Activated naive CD8-positive, alpha-beta T cell (primary cell): Measurements from ENCODE around the gene CD27.
"Not testable (repeated sequence)": the region's sequence is repeated elsewhere in the genome, so short reads cannot be mapped to it uniquely, and the experiment has no call there.

Experiments used
- H3K27ac Mint-ChIP-seq: one replicate; pipeline ENCODE4 v1.8.0; 2021; ENCODE audit warnings: mixed read lengths
- H3K27me3 Mint-ChIP-seq: one replicate; pipeline ENCODE4 v1.8.0; 2021; ENCODE audit warnings: mixed read lengths
- H3K36me3 Mint-ChIP-seq: one replicate; pipeline ENCODE4 v1.8.0; 2021; ENCODE audit warnings: mixed read lengths
- H3K4me1 Mint-ChIP-seq: one replicate; pipeline ENCODE4 v1.8.0; 2021; ENCODE audit warnings: low read depth, mixed read lengths
- H3K4me3 Mint-ChIP-seq: one replicate; pipeline ENCODE4 v1.8.0; 2021; ENCODE audit warnings: mild to moderate bottlenecking, mixed read lengths
- H3K9me3 Mint-ChIP-seq: one replicate; pipeline ENCODE4 v1.8.0; 2021; ENCODE audit warnings: low read depth, mixed read lengths

CD27 gene

DNA sequence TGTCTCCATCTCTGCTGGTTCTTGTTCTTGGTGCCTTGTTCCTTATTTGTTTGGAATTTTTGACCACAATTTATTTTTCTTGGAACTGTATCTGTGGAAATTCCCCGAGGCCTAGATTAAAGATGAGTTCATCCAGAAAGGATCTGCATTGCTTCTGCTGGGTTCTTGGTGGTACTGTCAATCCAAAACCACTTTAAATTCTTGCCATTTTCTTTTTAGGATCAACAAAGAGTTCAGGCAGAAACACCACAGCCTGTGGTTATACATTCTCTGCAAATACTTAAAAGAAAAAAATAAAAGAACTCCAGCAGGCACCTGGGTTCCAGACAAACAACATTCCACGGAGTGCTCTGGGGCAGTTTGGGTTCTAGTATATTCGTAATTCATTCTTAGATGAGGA lies 31.7 kb downstream of the CD27 start:
- peaks cover 8% of the 10 kb centered on the region for H3K4me1 Mint-ChIP-seq
- H3K36me3 Mint-ChIP-seq: no peaks in the 10 kb centered on the region
- H3K27me3 Mint-ChIP-seq: no peaks in the 10 kb centered on the region
- H3K4me3 Mint-ChIP-seq: no peak overlapping the region
- no peaks in the 10 kb centered on the region for H3K9me3 Mint-ChIP-seq
- H3K27ac Mint-ChIP-seq: no peak overlapping the region

DNA sequence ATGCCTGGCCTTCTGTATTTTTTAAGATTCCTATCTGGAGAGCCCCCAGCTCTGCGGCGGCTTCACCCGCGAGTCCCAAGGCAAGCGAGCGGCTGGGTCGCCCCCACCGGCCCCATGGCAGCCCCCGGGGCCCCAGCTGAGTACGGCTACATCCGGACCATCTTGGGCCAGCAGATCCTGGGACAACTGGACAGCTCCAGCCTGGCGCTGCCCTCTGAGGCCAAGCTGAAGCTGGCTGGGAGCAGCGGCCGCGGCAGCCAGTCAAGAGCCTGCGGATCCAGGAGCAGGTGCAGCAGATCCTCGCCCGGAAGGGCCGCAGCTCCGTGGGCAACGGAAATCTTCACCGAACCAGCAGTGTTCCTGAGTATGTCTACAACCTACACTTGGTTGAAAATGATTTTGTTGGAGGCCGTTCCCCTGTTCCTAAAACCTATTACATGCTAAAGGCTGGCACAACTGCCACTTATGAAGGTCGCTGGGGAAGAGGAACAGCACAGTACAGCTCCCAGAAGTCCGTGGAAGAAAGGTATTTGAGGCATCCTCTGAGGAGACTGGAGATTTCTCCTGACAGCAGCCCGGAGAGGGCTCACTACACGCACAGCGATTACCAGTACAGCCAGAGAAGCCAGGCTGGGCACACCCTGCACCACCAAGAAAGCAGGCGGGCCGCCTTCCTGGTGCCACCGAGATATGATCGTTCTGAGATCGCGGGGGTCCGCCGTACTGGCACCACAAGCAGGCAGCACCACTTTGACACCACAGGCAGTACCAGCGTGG lies 33.0 kb downstream of the CD27 start:
- H3K4me1 Mint-ChIP-seq, H3K4me3 Mint-ChIP-seq, H3K9me3 Mint-ChIP-seq, H3K36me3 Mint-ChIP-seq, H3K27ac Mint-ChIP-seq, H3K27me3 Mint-ChIP-seq: not testable (repeated sequence)

DNA sequence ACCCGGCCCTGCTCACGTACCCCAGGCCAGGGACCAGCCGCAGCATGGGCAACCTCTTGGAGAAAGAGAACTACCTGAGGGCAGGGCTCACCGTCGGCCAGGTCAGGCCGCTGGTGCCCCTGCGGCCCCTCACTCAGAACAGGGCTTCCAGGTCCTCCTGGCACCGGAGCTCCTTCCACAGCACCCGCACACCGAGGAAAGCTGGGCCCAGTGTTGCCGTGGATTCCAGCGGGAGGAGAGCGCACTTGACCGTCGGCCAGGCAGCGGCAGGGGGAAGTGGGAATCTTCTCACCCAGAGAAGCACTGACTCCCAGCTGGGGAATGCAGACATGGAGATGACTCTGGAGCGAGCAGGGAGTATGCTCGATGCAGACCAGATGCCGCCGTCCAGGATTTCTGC lies 33.7 kb downstream of the CD27 start:
- H3K36me3 Mint-ChIP-seq: no peaks in the 10 kb centered on the region
- H3K27me3 Mint-ChIP-seq: no peaks in the 10 kb centered on the region

DNA sequence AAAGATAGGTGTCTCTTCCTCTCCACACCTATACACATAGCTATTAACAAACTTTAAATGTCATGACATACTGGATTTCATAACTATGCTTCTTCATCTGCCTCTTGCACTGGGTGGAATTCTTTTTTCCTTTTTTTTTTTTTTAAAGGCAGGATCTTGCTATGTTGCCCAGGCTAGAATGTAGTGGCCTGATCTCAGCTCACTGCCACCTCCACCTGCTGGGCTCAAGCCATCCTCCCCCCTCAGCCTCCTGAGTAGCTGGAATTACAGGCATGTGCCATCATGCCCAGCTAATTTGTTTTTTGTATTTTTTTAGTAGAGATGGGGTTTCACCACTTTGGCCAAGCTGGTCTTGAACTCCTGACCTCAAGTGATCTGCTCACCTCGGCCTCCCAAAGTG lies 43.5 kb downstream of the CD27 start:
- Mint-ChIP-seq H3K4me3 (no peak overlapping the region), H3K4me1 (peaks cover 13% of the 10 kb centered on the region), H3K27me3 (no peaks in the 10 kb centered on the region), H3K9me3 (no peaks in the 10 kb centered on the region), H3K27ac (no peak overlapping the region), H3K36me3 (peaks cover 2% of the 10 kb centered on the region)

More for the DNA sequence above, 33.7 kb downstream of the CD27 start:
- H3K27ac Mint-ChIP-seq: no peak overlapping the region
- H3K4me1 Mint-ChIP-seq: no peaks in the 10 kb centered on the region
- no peaks in the 10 kb centered on the region for H3K9me3 Mint-ChIP-seq
- H3K4me3 Mint-ChIP-seq: no peak overlapping the region

DNA sequence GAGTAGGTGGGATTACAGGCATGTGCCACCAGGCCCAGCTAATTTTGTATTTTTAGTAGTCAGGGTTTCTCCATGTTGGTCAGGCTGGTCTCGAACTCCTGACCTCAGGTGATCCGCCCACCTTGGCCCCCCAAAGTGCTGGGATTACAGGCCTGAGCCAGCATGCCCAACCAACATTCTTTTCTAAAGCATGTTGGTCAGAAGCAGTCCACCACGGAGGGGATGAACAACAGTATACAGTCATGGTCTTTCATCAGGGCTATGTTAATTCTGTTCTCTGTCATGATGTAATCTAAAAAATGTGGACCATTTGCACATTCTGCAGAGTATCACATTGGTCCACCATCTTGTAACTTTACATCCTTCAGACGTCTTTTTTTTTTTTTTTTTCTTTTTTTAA lies 44.7 kb downstream of the CD27 start:
- Mint-ChIP-seq H3K9me3 (no peaks in the 10 kb centered on the region), H3K36me3 (peaks cover 2% of the 10 kb centered on the region), H3K4me1 (peaks cover 15% of the 10 kb centered on the region), H3K27ac (no peak overlapping the region), H3K27me3 (no peaks in the 10 kb centered on the region), H3K4me3 (no peak overlapping the region)

DNA sequence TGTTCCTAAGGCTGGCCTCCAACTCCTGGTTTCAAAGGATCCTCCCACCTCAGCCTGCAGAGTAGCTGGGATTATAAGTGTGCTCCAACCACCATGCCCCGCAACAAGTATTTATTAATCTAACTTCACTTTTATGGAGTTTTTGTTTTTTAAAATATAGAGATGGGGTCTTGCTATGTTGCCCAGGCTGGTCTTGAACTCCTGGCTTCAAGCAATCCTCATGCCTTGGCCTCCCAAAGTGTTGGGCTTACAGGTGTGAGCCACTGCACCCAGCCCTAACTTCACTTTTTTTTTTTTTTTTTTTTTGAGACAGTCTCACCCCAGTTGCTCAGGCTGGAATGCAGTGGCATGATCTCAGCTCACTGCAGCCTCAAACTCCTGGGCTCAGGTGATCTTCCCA lies 45.9 kb downstream of the CD27 start:
- H3K27me3 Mint-ChIP-seq, H3K4me3 Mint-ChIP-seq: not testable (repeated sequence)

DNA sequence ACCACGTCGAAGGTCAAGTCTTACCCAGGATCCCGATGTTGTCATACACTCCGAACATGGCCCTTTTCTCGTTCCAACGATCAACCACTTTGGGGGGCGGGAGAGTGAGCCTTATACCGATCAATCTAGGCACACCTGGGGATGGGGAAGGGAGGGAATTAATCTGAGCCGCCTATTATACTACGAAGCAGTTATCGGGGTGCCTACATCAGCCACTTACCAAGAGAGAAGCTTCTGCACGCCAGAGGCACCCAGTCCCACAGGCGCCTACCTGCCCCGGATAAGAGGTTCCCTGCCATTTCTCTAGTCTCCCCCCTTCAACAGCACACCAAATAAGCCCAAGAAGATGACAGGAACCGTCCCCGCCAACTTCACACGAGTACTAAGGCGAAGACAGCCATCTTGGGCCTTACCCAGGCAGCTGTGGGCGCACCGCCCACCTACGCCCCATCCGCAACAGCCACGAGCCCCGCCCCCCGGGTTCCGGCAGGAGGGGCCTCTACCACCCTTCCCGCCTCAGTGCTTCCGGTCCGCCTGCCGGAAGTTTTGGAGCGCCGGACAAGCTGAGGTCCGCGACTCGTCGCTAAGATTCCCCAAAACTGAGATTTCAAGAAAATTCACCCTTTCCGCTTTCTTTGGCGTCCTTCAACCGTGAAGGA lies 48.2 kb downstream of the CD27 start, which contains the start of gene MRPL51:
MRPL51 (minus strand) TSS at position 425 of the 659 bp plus-strand sequence; CDS start at position 299, 126 bp downstream.
- peaks cover 39% of the 10 kb centered on the region for H3K4me1 Mint-ChIP-seq

More for the DNA sequence above, 45.9 kb downstream of the CD27 start:
- H3K9me3 Mint-ChIP-seq, H3K36me3 Mint-ChIP-seq, H3K27ac Mint-ChIP-seq: not testable (repeated sequence)
- peaks cover 27% of the 10 kb centered on the region for H3K4me1 Mint-ChIP-seq

DNA sequence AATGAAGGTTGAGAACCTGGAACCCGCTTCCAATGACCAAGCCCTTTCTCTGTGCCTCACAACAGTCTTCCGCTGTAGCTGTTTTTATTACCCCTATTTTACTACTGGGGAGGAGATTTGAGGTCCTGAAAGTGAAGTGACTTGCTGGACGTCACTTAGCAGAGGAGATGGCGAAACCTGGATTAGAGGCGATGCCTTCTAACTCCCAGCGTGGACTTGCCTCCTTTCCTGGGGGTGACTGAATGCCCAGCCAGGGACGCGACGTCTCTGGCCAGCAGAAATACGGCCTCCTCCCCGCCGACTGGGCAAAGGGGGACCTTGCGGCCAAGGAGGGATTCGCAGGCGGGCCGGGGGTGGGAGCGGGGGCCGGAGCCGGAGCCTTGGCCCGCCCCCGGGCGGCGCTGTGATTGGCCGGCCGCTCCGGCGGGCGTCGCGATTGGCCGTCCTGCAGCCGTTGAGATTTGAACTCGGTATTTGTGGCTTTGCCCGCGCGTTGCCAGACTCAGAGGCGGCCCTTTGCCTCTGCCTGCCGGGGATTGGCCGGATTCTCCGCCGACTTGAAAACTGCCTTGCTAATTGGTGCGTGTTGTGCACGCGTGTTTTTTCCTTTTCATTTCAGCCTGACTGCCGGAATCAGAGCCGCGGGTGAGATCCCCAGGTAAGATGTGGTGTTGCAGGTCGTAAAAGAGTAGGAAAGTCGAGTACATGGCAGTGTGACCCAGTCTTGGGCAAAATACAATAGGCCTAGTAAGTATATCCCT lies 48.9 kb downstream of the CD27 start, which contains the start of gene NCAPD2:
NCAPD2 (plus strand) TSS at position 606 of the 761 bp plus-strand sequence. CDS start 997 bp downstream, outside the sequence.
- peak within 1 kb of the TSS; percentile 97 for H3K27ac Mint-ChIP-seq
- H3K9me3 Mint-ChIP-seq: no peaks in the 10 kb centered on the region
- peaks cover 2% of the 10 kb centered on the region for H3K36me3 Mint-ChIP-seq
- peak within 1 kb of the TSS; percentile 97 for H3K4me3 Mint-ChIP-seq
- peaks cover 42% of the 10 kb centered on the region for H3K4me1 Mint-ChIP-seq
- H3K27me3 Mint-ChIP-seq: no peaks in the 10 kb centered on the region

More for the DNA sequence above, 48.2 kb downstream of the CD27 start, which contains the start of gene MRPL51:
- Mint-ChIP-seq H3K4me3 (peak within 1 kb of the TSS; percentile 97), H3K27me3 (no peaks in the 10 kb centered on the region), H3K36me3 (peaks cover 2% of the 10 kb centered on the region), H3K27ac (peak within 1 kb of the TSS; percentile 97), H3K9me3 (no peaks in the 10 kb centered on the region)

DNA sequence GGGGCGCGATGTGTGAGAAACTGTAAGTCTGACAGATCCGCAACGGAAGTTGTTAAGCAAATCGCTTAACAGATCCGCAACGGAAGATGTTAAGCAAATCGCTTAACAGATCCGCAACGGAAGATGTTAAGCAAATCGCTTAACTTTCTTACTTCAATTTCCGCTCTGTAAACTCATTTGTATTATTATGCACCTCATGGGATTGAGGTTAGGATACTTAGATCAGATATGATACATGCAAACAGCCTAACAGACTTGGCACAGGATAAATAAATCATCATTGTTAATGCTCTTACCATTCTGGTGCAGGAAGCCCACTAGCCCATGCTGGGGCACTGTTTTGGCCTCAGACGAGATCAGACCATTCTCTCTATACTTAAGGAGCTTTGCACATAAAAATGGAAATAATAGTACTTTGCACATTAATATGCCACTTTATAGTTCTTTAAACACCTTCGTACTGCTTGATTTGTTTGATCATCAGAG lies 49.5 kb downstream of the CD27 start:
- Mint-ChIP-seq H3K27me3 (no peaks in the 10 kb centered on the region), H3K4me1 (peaks cover 42% of the 10 kb centered on the region)

DNA sequence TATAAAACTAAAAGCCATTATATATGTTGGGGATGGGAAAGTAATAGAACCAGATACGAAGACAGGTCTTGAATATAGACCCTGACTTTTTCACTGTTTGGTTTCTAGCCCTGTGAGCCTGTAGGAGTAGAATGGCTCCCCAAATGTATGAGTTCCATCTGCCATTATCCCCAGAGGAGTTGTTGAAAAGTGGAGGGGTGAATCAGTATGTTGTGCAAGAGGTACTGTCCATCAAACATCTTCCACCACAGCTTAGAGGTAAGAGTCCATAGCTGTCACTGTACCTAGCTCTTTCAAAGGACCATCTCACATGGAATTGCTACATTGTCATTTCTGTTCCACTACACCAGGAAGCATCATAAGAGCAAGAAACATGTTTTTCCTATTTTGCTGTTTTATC lies 50.2 kb downstream of the CD27 start:
- peak overlapping the region; percentile 97 for H3K4me3 Mint-ChIP-seq
- H3K27ac Mint-ChIP-seq: peak overlapping the region; percentile 92
- no peaks in the 10 kb centered on the region for H3K27me3 Mint-ChIP-seq
- peaks cover 2% of the 10 kb centered on the region for H3K36me3 Mint-ChIP-seq
- H3K9me3 Mint-ChIP-seq: no peaks in the 10 kb centered on the region
- H3K4me1 Mint-ChIP-seq: peaks cover 42% of the 10 kb centered on the region

More for the DNA sequence above, 49.5 kb downstream of the CD27 start:
- Mint-ChIP-seq H3K4me3 (peak overlapping the region; percentile 97), H3K36me3 (peaks cover 2% of the 10 kb centered on the region), H3K27ac (peak overlapping the region; percentile 92), H3K9me3 (no peaks in the 10 kb centered on the region)

DNA sequence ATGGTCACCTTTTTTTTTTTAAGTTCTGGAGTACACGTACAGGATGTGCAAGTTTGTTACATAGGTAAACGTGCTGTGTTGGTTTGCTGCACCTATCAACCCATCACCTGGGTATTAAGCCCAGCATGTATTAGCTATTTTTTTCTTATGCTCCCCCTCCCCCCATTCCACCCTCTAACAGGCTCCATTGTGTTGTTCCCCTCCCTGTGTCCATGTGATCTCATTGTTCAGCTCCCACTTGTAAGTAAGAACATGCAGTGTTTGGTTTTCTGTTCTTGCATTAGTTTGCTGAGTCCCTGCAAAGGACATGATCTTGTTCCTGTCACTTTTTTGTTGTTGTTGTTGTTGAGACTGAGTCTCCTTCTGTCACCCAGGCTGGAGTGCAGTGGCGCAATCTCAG lies 52.5 kb downstream of the CD27 start:
- not testable (repeated sequence) for H3K4me3 Mint-ChIP-seq, H3K27me3 Mint-ChIP-seq, H3K36me3 Mint-ChIP-seq, H3K9me3 Mint-ChIP-seq
- peaks cover 36% of the 10 kb centered on the region for H3K4me1 Mint-ChIP-seq
- peak overlapping the region; percentile 78 for H3K27ac Mint-ChIP-seq

DNA sequence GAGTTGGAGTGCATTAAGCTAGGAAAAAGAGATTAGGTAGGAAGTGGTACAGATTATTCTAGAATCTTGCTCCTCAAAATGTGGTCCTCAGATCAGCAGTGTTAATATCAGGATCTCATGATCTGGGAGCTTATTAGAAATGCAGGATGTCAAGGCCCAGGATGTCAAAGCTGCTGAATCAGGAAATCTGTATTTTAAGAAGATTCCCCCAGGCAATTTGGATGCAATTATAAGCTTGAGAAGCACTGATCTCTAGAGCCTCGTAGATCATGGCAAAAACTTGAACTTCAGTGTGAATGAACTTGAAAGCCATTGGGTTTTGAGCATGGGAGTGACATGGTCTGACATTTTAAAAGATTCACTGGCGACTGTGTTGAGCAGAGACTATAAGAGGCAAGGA lies 55.7 kb downstream of the CD27 start:
- no peaks in the 10 kb centered on the region for H3K9me3 Mint-ChIP-seq
- H3K36me3 Mint-ChIP-seq: no peaks in the 10 kb centered on the region
- no peak overlapping the region for H3K27ac Mint-ChIP-seq
- no peaks in the 10 kb centered on the region for H3K27me3 Mint-ChIP-seq
- peaks cover 17% of the 10 kb centered on the region for H3K4me1 Mint-ChIP-seq
- H3K4me3 Mint-ChIP-seq: no peak overlapping the region
